Naive thymus-derived CD4-positive, alpha-beta T cell (primary cell): ENCODE data around the gene TMBIM4. TPM values are rescaled to one million over a fixed set of nuclear protein-coding genes. Genes with fewer than 3 reads are reported as not detected.

Experiments
- polyA plus RNA-seq, 2 donors: library from polyadenylated mRNA; unstranded; fragments of 300-500 nt; fragmentation: Illumina TruSeq; gene quantifications; one replicate each; pipeline ENCODE4 v1.2.3, GENCODE V29; 2021
- total RNA-seq, 6 experiments: library from RNA in 5 of 6; stranded (reverse) in 5 of 6; gene quantifications; 1 replicate in 5 of 6; 2 replicates in 1 of 6; pipeline ENCODE4 v1.2.3 and lab custom pipeline; 2021 to 2026

The TMBIM4 gene
- total and polyA plus RNA-seq, 7 experiments from 2014 or later, result 38.6 to 374 (median 85.6) TPM

Other genes with a start within 250 kb of the TMBIM4 start
- gene LLPH, start 39.2 kb downstream of the TMBIM4 start, total RNA-seq, result 10 to 100 TPM; 14.7 to 29.1 (median 28.4) TPM
- 10 to 100 TPM; 28.1 to 31.1 TPM for gene LLPH, start 39.2 kb downstream of the TMBIM4 start, polyA plus RNA-seq
- gene IRAK3, start 19.2 kb upstream of the TMBIM4 start, total RNA-seq, result 10 to 100 TPM in 1 of 5 experiments, 1 to 10 TPM in 2, under 1 TPM in 2; 0.19 to 28.8 (median 1.9) TPM
- gene IRAK3, start 19.2 kb upstream of the TMBIM4 start, polyA plus RNA-seq, result not detected
- gene HELB, start 132.5 kb upstream of the TMBIM4 start, total RNA-seq, result 10 to 100 TPM; 47.9 to 59.2 (median 54.0) TPM
- 10 to 100 TPM; 29.6 to 43.0 TPM for gene HELB, start 132.5 kb upstream of the TMBIM4 start, polyA plus RNA-seq